Measurements from ENCODE around the gene PDCD2. TPM values are rescaled to one million over a fixed set of nuclear protein-coding genes. Genes with fewer than 3 reads are reported as not detected.

The PDCD2 gene
- total and polyA plus RNA-seq, 2 experiments from 2014 or later = 145 to 181 TPM

GRCh38 chr6:170553534-170554012 lies 30.9 kb downstream of the PDCD2 start:
- Mint-ChIP-seq H3K27me3 (ENCODE audit: insufficient read depth, low read depth, poor library complexity) (peaks cover 5% of the 10 kb centered on the region), H3K4me1 (peaks cover 15% of the 10 kb centered on the region), H3K27ac (no peak overlapping the region), H3K36me3 (ENCODE audit: low read depth) (peaks cover 28% of the 10 kb centered on the region), H3K4me3 (no peak overlapping the region), H3K9me3 (no peaks in the 10 kb centered on the region)
- H3K27ac ChIP-seq (ENCODE audit: low read depth) = no peak overlapping the region
- no peaks in the 10 kb centered on the region for H3F3A ChIP-seq (replicated peaks; ENCODE audit: low read depth)
- H3K36me3 ChIP-seq (ENCODE audit: insufficient read depth) = no peaks in the 10 kb centered on the region; the same call in 1 of the 2 replicates
- peak overlapping the region; percentile 92 for H3K4me3 ChIP-seq
- H4K20me1 ChIP-seq (replicated peaks; ENCODE audit: insufficient read depth) = peaks cover 28% of the 10 kb centered on the region
- H3K79me2 ChIP-seq (replicated peaks; ENCODE audit: insufficient read depth) = peaks cover 81% of the 10 kb centered on the region
- ATAC-seq = peak; percentile 58
- no peaks in the 10 kb centered on the region for H3K27me3 ChIP-seq (ENCODE audit: insufficient read depth)
- peaks cover 26% of the 10 kb centered on the region for H3K4me1 ChIP-seq (ENCODE audit: insufficient read depth)
- no peak for TF ChIP-seq CTCF (conservative IDR thresholded peaks at IDR 0.05; ENCODE audit: low read depth in 2 of 2)
- TF ChIP-seq REST (IDR thresholded peaks at IDR 0.05; ENCODE audit: unreplicated experiment) = no peak
- TF ChIP-seq ZNF114 (CRISPR knock-in tag; IDR thresholded peaks at IDR 0.05) = no peak
- no peak for TF ChIP-seq ETS1 (IDR thresholded peaks at IDR 0.05)
- H3K4me2 ChIP-seq = peak overlapping the region; percentile 87
- H2AFZ ChIP-seq = peak overlapping the region; percentile 93
- H3K9me2 ChIP-seq (ENCODE audit: insufficient read depth) = no peaks in the 10 kb centered on the region
- DNase-seq (ENCODE audit: low spot score) = no peak

GRCh38 chr6:170552765-170553533 lies 31.5 kb downstream of the PDCD2 start, which contains the start of gene PSMB1:
PSMB1 (minus strand) TSS chr6:170553307; CDS start chr6:170553242, 65 bp downstream.
- Histone ChIP-seq H3K4me2 (peak within 1 kb of the TSS; percentile 87), H3K79me2 (replicated peaks; ENCODE audit: insufficient read depth) (peaks cover 83% of the 10 kb centered on the region), H3K27ac (ENCODE audit: low read depth) (peak within 1 kb of the TSS; percentile 95), H2AFZ (peak within 1 kb of the TSS; percentile 93), H3F3A (replicated peaks; ENCODE audit: low read depth) (no peaks in the 10 kb centered on the region), H3K4me3 (peak within 1 kb of the TSS; percentile 92), H3K9me2 (ENCODE audit: insufficient read depth) (no peaks in the 10 kb centered on the region), H4K20me1 (replicated peaks; ENCODE audit: insufficient read depth) (peaks cover 32% of the 10 kb centered on the region), H3K4me1 (ENCODE audit: insufficient read depth) (peaks cover 26% of the 10 kb centered on the region), H3K36me3 (ENCODE audit: insufficient read depth) (peaks cover 6% of the 10 kb centered on the region; the same call in 1 of the 2 replicates), H3K27me3 (ENCODE audit: insufficient read depth) (no peaks in the 10 kb centered on the region)
- Mint-ChIP-seq H3K4me1 (peaks cover 15% of the 10 kb centered on the region), H3K36me3 (ENCODE audit: low read depth) (peaks cover 29% of the 10 kb centered on the region), H3K27ac (no peak within 1 kb of the TSS), H3K9me3 (no peaks in the 10 kb centered on the region), H3K4me3 (no peak within 1 kb of the TSS), H3K27me3 (ENCODE audit: insufficient read depth, low read depth, poor library complexity) (peaks cover 5% of the 10 kb centered on the region)
- peak; percentile 99 for DNase-seq (ENCODE audit: low spot score)
- ATAC-seq = peak; percentile 84
- TF ChIP-seq STAT1 (IDR thresholded peaks at IDR 0.05; ENCODE audit: unreplicated experiment) (no peak), ZNF114 (CRISPR knock-in tag; IDR thresholded peaks at IDR 0.05) (no peak), EZH2 (IDR thresholded peaks at IDR 0.05; ENCODE audit: low read depth, unreplicated experiment) (no peak), JUNB (IDR thresholded peaks at IDR 0.05; ENCODE audit: unreplicated experiment) (no peak), REST (IDR thresholded peaks at IDR 0.05; ENCODE audit: unreplicated experiment) (no peak), ZNF331 (CRISPR knock-in tag; IDR thresholded peaks at IDR 0.05; ENCODE audit: low read depth) (no peak), CTCF (conservative IDR thresholded peaks at IDR 0.05; ENCODE audit: low read depth in 2 of 2) (no peak)
